Measurements from ENCODE around the gene RBBP8NL. TPM values are rescaled to one million over a fixed set of nuclear protein-coding genes. Genes with fewer than 3 reads are reported as not detected.

Gene RBBP8NL
- total and polyA plus RNA-seq, 2 of the 8 experiments (the other 6 are each of a cell fraction or from before 2014, with no cell fraction given) = 0.43 to 0.48 TPM

DNA sequence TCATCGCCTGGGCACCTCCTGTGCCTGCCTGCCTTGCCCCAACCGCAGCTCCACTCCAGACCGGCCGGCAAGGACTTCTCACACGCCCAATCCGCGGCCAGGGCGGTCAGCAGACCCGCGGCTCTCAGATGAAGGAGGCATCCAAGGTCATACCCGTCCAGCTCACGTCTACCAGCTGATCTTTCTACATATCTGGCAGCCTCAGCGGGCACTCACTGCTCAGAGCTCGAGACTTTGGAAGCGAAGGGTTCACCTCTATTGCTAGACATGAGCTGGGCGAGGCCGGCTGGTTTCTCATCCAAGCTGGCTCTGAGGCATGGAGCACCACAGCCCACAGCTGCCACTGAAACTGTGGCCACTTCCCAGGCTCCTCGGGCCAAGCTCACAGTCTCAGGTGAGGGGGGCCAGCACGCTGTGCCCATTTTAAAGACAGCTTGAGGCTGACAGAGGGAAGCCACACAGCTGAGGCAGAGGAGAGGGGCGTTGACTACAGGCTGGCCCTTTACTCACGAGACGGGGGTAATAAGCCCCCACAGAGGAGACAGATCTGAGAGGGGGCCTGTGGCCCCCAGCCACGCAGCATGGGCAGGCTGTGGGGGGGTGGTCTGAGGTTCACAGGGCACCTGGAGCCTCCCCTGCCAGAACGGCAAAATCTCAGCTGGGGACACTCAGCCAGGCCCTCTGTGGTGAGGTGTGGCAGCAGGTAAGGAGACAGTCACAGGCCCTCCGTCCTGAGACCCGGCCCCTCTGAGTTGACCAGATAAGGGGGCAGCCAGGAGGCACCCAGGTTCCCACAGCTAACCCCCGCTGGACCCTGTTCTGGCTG, 62.2 kb downstream of the RBBP8NL start:
- Histone ChIP-seq H3K4me3 (ENCODE audit: extremely low read depth in 1 of 4, insufficient read depth in 2 of 4, low read depth in 3 of 4, low read length in 4 of 4) (peak overlapping the region in 2 of 4 experiments; percentile 77 to 94; a peak in 4 of 8 replicates), H3K23me2 (ENCODE audit: low read depth, low read length) (peaks cover 14% of the 10 kb centered on the region), H3K4me1 (replicated peaks in 1 of 4; ENCODE audit: control insufficient read depth in 3 of 4, insufficient read depth in 4 of 4, low read length in 3 of 4) (peaks cover 19 to 80% (median 75%) of the 10 kb centered on the region in 4 experiments), H3K79me1 (ENCODE audit: low read depth, low read length) (peaks cover 10% of the 10 kb centered on the region), H4K20me1 (replicated peaks in 1 of 2; ENCODE audit: control insufficient read depth in 1 of 2, insufficient read depth in 2 of 2, low read length in 2 of 2) (peaks cover 7 to 10% of the 10 kb centered on the region in 2 experiments), H3K27ac (ENCODE audit: low read depth, low read length) (peak overlapping the region; percentile 45; the same call in 1 of the 2 replicates), H2BK20ac (ENCODE audit: low read length) (0 out of 2 replicates have a peak overlapping the region, but pooled peaks have one; percentile 25), H3K23ac (ENCODE audit: insufficient read length) (no peak overlapping the region), H3K18ac (ENCODE audit: extremely low read depth, low read length) (peak overlapping the region; percentile 78), H3K79me2 (ENCODE audit: control insufficient read depth in 1 of 2, insufficient read depth in 2 of 2, low read length in 2 of 2) (peaks cover 11 to 51% of the 10 kb centered on the region in 2 experiments; a peak in 3 of 4 replicates), H3K27me3 (replicated peaks in 1 of 4; ENCODE audit: control insufficient read depth in 3 of 4, extremely low read depth in 1 of 4, insufficient read depth in 3 of 4, low read length in 3 of 4) (no peaks in the 10 kb centered on the region), H2BK120ac (replicated peaks; ENCODE audit: low read depth, low read length) (no peak overlapping the region), H3K4me2 (ENCODE audit: insufficient read depth in 1 of 2, low read depth in 2 of 2, low read length in 2 of 2) (peak overlapping the region; percentile 84), H2AFZ (ENCODE audit: low read length) (no peak overlapping the region), H3K9me3 (ENCODE audit: insufficient read depth in 2 of 2, low read depth in 1 of 2, low read length in 1 of 2) (no peaks in the 10 kb centered on the region), H4K91ac (replicated peaks; ENCODE audit: insufficient read length, low read length) (no peak overlapping the region), H4K8ac (ENCODE audit: extremely low read depth, insufficient read depth, low read length) (peak overlapping the region; percentile 54; the same call in 1 of the 2 replicates), H3K9ac (replicated peaks in 1 of 4; ENCODE audit: extremely low read depth in 1 of 4, low read depth in 3 of 4, low read length in 3 of 4) (peak overlapping the region in 1 of 4 experiments; percentile 2; a peak in 1 of 7 replicates), H2BK15ac (ENCODE audit: low read length) (peak overlapping the region; percentile 81; the same call in 1 of the 2 replicates), H2BK5ac (ENCODE audit: low read depth, low read length) (peak overlapping the region; percentile 99), H3K14ac (ENCODE audit: insufficient read length) (no peak overlapping the region), H3K36me3 (ENCODE audit: control insufficient read depth in 2 of 4, insufficient read depth in 4 of 4, low read length in 3 of 4) (peaks cover 0 to 13% (median 2%) of the 10 kb centered on the region in 4 experiments; a peak in 3 of 8 replicates), H4K5ac (ENCODE audit: insufficient read length, low read depth, low read length) (no peak overlapping the region), H3K4ac (replicated peaks; ENCODE audit: insufficient read length, low read depth, low read length) (no peak overlapping the region), H2BK12ac (ENCODE audit: low read depth, low read length) (peak overlapping the region; percentile 50; the same call in 1 of the 2 replicates), H2AK5ac (ENCODE audit: low read depth, low read length) (peak overlapping the region; percentile 17), H3K56ac (replicated peaks; ENCODE audit: insufficient read length, low read depth, low read length) (no peak overlapping the region)
- DNase-seq (ENCODE audit: low read depth in 1 of 2, low spot score in 2 of 2) = peak in 1 of 2 experiments; percentile 45
- no peak for FAIRE-seq
- POLR2A ChIA-PET (ENCODE audit: partially characterized antibody) = interaction anchor here (0.9 to 12.6 kb wide), 13 partner anchors 10 to 450 kb away, joined by 3 to 213 read pairs (median 10); partner anchors contain the start of genes ADRM1 and RPS21
- CTCF ChIA-PET (ENCODE audit: partially characterized antibody) = interaction anchor here (0.6 to 10.9 kb wide), 15 partner anchors 9 to 560 kb away, joined by 3 to 212 read pairs (median 5); partner anchors contain the start of gene RPS21
- 87% methylated on average over 21 of the region's 27 CpGs; no CpG with 5 or more reads in 1 of the 2 experiments for WGBS, 2 experiments (ENCODE audit: extremely low coverage in 1 of 2, insufficient coverage in 1 of 2, insufficient read length in 1 of 2, insufficient replicate concordance in 2 of 2, low coverage in 1 of 2, low lambda C conversion rate in 2 of 2, missing lambda C conversion rate in 1 of 2)
- TF ChIP-seq KDM5A (IDR thresholded peaks at IDR 0.05; ENCODE audit: low read length) (no peak), NRF1 (IDR thresholded peaks at IDR 0.05; ENCODE audit: low read depth, low read length) (no peak), SP4 (IDR thresholded peaks at IDR 0.05; ENCODE audit: low read length) (no peak), BACH1 (IDR thresholded peaks at IDR 0.05; ENCODE audit: low read length) (no peak), POLR2A (IDR thresholded peaks at IDR 0.05; ENCODE audit: control extremely low read depth in 1 of 2, low read depth in 2 of 2, low read length in 2 of 2) (no peak), YY1 (IDR thresholded peaks at IDR 0.05; ENCODE audit: low read depth, low read length) (no peak), SP1 (IDR thresholded peaks at IDR 0.05; ENCODE audit: low read depth, low read length) (no peak), RBBP5 (IDR thresholded peaks at IDR 0.05; ENCODE audit: borderline replicate concordance, low read depth, low read length) (no peak), CBX5 (IDR thresholded peaks at IDR 0.05; ENCODE audit: low read depth, low read length) (no peak), TAF1 (IDR thresholded peaks at IDR 0.05; ENCODE audit: low read depth, low read length) (no peak), SIX5 (IDR thresholded peaks at IDR 0.05; ENCODE audit: low read depth, low read length) (no peak), CBX8 (IDR thresholded peaks at IDR 0.05; ENCODE audit: borderline replicate concordance, low read depth, low read length) (no peak), TAF7 (optimal IDR thresholded peaks at IDR 0.05; ENCODE audit: borderline replicate concordance, low read depth, low read length) (no peak)

Measured in H1 (cell line).